HepG2 (cell line): ENCODE measurements around the gene MXRA8. TPM values are rescaled to one million over a fixed set of nuclear protein-coding genes. Genes with fewer than 3 reads are reported as not detected.

Source experiments
- AHR ChIP-seq: IDR thresholded peaks from 2 replicates; pipeline ENCODE4 v1.6.1; 2018; ENCODE audit warnings: missing genetic modification reagents, missing compliant biosample characterization
- ATF7 ChIP-seq, 2 experiments: fragments of 450-650 bp in 1 of 2; sonication (generic) in 1 of 2; formaldehyde crosslinking in 1 of 2; IDR thresholded peaks; 2 replicates each; pipeline versions ENCODE4 v1.4.0 to v1.6.1; 2016 to 2020; ENCODE audit warnings: antibody characterized with exemption in 1 of 2, mild to moderate bottlenecking in 1 of 2, missing genetic modification reagents in 1 of 2
- ATM ChIP-seq: fragments of 450-650 bp; IDR thresholded peaks from 2 replicates; pipeline ENCODE4 v1.7.1; 2017; ENCODE audit warnings: mild to moderate bottlenecking, borderline replicate concordance
- CC2D1A ChIP-seq: sonication (generic); formaldehyde crosslinking; IDR thresholded peaks from 2 replicates; pipeline ENCODE4 v1.8.1; 2023; ENCODE audit warnings: mild to moderate bottlenecking, missing genetic modification reagents
- E2F1 ChIP-seq: sonication (generic); formaldehyde crosslinking; IDR thresholded peaks from 2 replicates; pipeline ENCODE4 v1.5.0; 2020; ENCODE audit warnings: missing genetic modification reagents
- EP300 ChIP-seq, 3 experiments: sonication (generic) in 1 of 3; formaldehyde crosslinking in 1 of 3; IDR thresholded peaks; 2 replicates each; pipeline versions ENCODE4 v1.5.1 to v1.6.1; 2011 to 2020; ENCODE audit warnings: low read depth in 2 of 3, low read length in 2 of 3, borderline replicate concordance in 1 of 3, improper control_type of control experiment in 1 of 3, mild to moderate bottlenecking in 1 of 3, missing genetic modification reagents in 1 of 3, moderate library complexity in 1 of 3
- MED13 ChIP-seq: sonication (generic); formaldehyde crosslinking; IDR thresholded peaks from 2 replicates; pipeline ENCODE4 v1.5.0; 2020; ENCODE audit warnings: missing genetic modification reagents
- RXRB ChIP-seq: IDR thresholded peaks from 2 replicates; pipeline ENCODE4 v1.6.1; 2016; ENCODE audit warnings: borderline replicate concordance, missing genetic modification reagents, missing compliant biosample characterization
- SNAPC2 ChIP-seq: sonication (generic); formaldehyde crosslinking; IDR thresholded peaks from 2 replicates; pipeline ENCODE4 v1.8.1; 2022; ENCODE audit warnings: mild to moderate bottlenecking, missing genetic modification reagents
- SRY ChIP-seq: sonication (generic); formaldehyde crosslinking; IDR thresholded peaks from 2 replicates; pipeline ENCODE4 v1.8.0; 2022; ENCODE audit warnings: mild to moderate bottlenecking, missing genetic modification reagents
- ZBTB40 ChIP-seq, 2 experiments: fragments of 450-650 bp in 1 of 2; sonication (generic) in 1 of 2; formaldehyde crosslinking in 1 of 2; IDR thresholded peaks; 2 replicates each; pipeline versions ENCODE4 v1.6.1 to v1.8.0; 2016 to 2022; ENCODE audit warnings: antibody characterized with exemption in 1 of 2, mild to moderate bottlenecking in 1 of 2, missing genetic modification reagents in 1 of 2
- ZFAT ChIP-seq: sonication (generic); formaldehyde crosslinking; conservative IDR thresholded peaks from 2 replicates; pipeline ENCODE4 v1.8.1; 2023; ENCODE audit warnings: missing genetic modification reagents, inconsistent platforms
- ZNF512B ChIP-seq: sonication (generic); formaldehyde crosslinking; IDR thresholded peaks from 2 replicates; pipeline ENCODE4 v1.5.1; 2020; ENCODE audit warnings: missing genetic modification reagents, mild to moderate bottlenecking, borderline replicate concordance
- ZNF790 ChIP-seq: sonication (generic); formaldehyde crosslinking; IDR thresholded peaks from 2 replicates; pipeline ENCODE4 v1.8.0; 2022; ENCODE audit warnings: missing genetic modification reagents, mild to moderate bottlenecking, borderline replicate concordance
- polyA plus RNA-seq, 8 experiments: library from polyadenylated mRNA; depleted of rRNA in 3 of 8; stranded (reverse) in 7 of 8; unstranded in 1 of 8; fragments of >200 nt; fragmentation: Illumina TruSeq in 4 of 8; extraction: Trizol in 4 of 8; gene quantifications; 2 replicates each; pipeline versions ENCODE4 v1.2.1 to v1.2.3, GENCODE V29; 2011 to 2016; ENCODE audit warnings: low read depth in 4 of 8, missing spikeins in 1 of 8, mixed read lengths in 1 of 8; ENCODE audit not compliant: insufficient read depth in 1 of 8
- total RNA-seq, 5 experiments: library from RNA; depleted of rRNA; stranded (reverse); fragments of >200 nt; fragmentation: Illumina TruSeq; extraction: Trizol; gene quantifications; 2 replicates each; pipeline ENCODE4 v1.2.3, GENCODE V29; 2016; ENCODE audit warnings: low read depth in 1 of 5

The MXRA8 gene
- total and polyA plus RNA-seq, 2 of the 13 experiments (the other 11 are each of a cell fraction or from before 2014, with no cell fraction given), result 19.8 to 44.8 TPM

- TF ChIP-seq ZNF790 (CRISPR knock-in tag), result no peak; the same call in 1 of the 2 replicates
- TF ChIP-seq SNAPC2, result no peak
- peak; percentile 49 for TF ChIP-seq RXRB
- no peak for TF ChIP-seq MED13 (CRISPR knock-in tag)
- no peak for TF ChIP-seq ZFAT (CRISPR knock-in tag)
- TF ChIP-seq ZNF512B (CRISPR knock-in tag), result no peak
- no peak for TF ChIP-seq SRY
- TF ChIP-seq E2F1 (CRISPR knock-in tag), result peak; percentile 57; the same call in 1 of the 2 replicates
- TF ChIP-seq EP300 (IDR thresholded peaks at IDR 0.05; ENCODE audit: low read depth in 2 of 2, low read length in 2 of 2), result no peak
- no peak for TF ChIP-seq EP300 (CRISPR knock-in tag; IDR thresholded peaks at IDR 0.05; ENCODE audit: borderline replicate concordance)
- 0 out of 2 replicates have a peak, but pooled peaks have one; percentile 1 for TF ChIP-seq AHR (CRISPR knock-in tag)
- no peak for TF ChIP-seq ATF7 (IDR thresholded peaks at IDR 0.05)
- TF ChIP-seq ATF7 (CRISPR knock-in tag; IDR thresholded peaks at IDR 0.05), result no peak
- no peak for TF ChIP-seq ATM
- TF ChIP-seq ZBTB40 (IDR thresholded peaks at IDR 0.05), result no peak
- 0 out of 2 replicates have a peak, but pooled peaks have one; percentile 38 for TF ChIP-seq ZBTB40 (CRISPR knock-in tag; IDR thresholded peaks at IDR 0.05)
- peak; percentile 96; the same call in 1 of the 2 replicates for TF ChIP-seq CC2D1A (CRISPR knock-in tag)
Observed at GRCh38 chr1:1399187-1399871, 41.0 kb upstream of the MXRA8 start, which contains the start of gene CCNL2 (continued).
